COLO829 (cell line): Measurements from ENCODE around the gene CFAP65.

Experiments used
- DNase-seq: peaks from one replicate; pipeline ENCODE4 v3.0.0; 2012; ENCODE audit warnings: low spot score

Gene CFAP65

GRCh38 chr2:219009294-219009693 lies 32.0 kb downstream of the CFAP65 start:
- no peak for DNase-seq

- DNase-seq, result no peak
Observed at GRCh38 chr2:219003979-219004378, 37.3 kb downstream of the CFAP65 start.

- no peak for DNase-seq
Observed at GRCh38 chr2:219003267-219003634, 38.1 kb downstream of the CFAP65 start.

- DNase-seq, result peak; percentile 58
Observed at GRCh38 chr2:219002395-219003266, 38.7 kb downstream of the CFAP65 start.

GRCh38 chr2:219001577-219002394 lies 39.5 kb downstream of the CFAP65 start:
- no peak for DNase-seq

GRCh38 chr2:219001100-219001576 lies 40.2 kb downstream of the CFAP65 start:
- no peak for DNase-seq

GRCh38 chr2:219000569-219000960 lies 40.8 kb downstream of the CFAP65 start:
- no peak for DNase-seq

GRCh38 chr2:218999881-219000568 lies 41.3 kb downstream of the CFAP65 start:
- no peak for DNase-seq

GRCh38 chr2:218999021-218999880 lies 42.1 kb downstream of the CFAP65 start:
- no peak for DNase-seq

GRCh38 chr2:218998414-218999002 lies 42.8 kb downstream of the CFAP65 start:
- no peak for DNase-seq

- DNase-seq, result no peak
Observed at GRCh38 chr2:218997731-218998130, 43.6 kb downstream of the CFAP65 start.

GRCh38 chr2:218996937-218997336 lies 44.4 kb downstream of the CFAP65 start:
- DNase-seq, result no peak

- DNase-seq, result peak; percentile 84
Observed at GRCh38 chr2:218995972-218996711, 45.2 kb downstream of the CFAP65 start.

- no peak for DNase-seq
Observed at GRCh38 chr2:218995561-218995960, 45.8 kb downstream of the CFAP65 start.

- no peak for DNase-seq
Observed at GRCh38 chr2:218993345-218994315, 47.7 kb downstream of the CFAP65 start, which contains the start of gene CRYBA2. TSS of gene CRYBA2 (minus strand) at chr2:218993422. CDS start at chr2:218993176, 246 bp downstream.

- DNase-seq, result no peak
Observed at GRCh38 chr2:218992703-218993344, 48.5 kb downstream of the CFAP65 start.

GRCh38 chr2:218992196-218992595 lies 49.1 kb downstream of the CFAP65 start:
- DNase-seq, result no peak

GRCh38 chr2:218991674-218992168 lies 49.6 kb downstream of the CFAP65 start:
- no peak for DNase-seq
